ENCODE results near the gene UBE2E2.

UBE2E2 gene

DNA sequence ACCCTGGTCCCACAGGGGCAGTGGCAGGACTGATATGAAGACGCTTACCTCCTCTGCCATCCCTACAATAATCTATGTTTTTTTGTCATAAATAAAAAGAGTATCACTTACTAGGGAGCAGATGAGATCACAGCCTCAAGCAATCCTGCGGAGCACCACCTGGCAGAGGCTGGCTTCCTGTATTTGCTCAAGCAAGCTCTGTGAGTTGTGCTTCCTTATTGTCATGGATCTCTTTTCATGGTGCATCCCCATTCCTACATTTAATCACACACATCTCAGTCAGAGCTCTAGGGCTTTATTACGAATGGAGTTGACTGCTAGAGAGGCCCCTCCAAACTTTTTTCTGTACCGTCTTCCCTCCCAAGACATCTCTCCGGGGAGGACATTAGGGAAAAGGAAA lies 186.0 kb downstream of the UBE2E2 start:
- no peak for DNase-seq (ENCODE audit: low spot score)

DNA sequence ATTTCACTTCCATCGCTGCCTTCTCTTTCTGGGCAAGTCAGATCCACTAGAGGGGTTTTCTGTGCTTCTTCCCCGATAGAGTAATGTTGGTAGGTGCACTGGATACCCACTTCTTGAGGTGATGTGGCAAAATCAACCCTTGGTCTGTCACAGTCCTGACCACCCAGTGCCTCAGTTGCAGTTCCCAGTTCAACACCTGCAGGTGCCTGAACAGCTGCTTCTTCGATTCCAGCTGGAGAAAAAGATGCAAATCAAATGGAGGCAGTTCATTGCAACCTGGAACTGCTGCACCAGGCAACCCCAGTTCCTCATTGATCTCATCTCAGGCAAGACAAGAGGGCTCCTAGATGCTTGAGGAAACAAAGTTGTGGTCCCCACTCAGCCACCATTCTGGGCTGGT lies 186.6 kb downstream of the UBE2E2 start:
- DNase-seq (ENCODE audit: low spot score), result no peak

DNA sequence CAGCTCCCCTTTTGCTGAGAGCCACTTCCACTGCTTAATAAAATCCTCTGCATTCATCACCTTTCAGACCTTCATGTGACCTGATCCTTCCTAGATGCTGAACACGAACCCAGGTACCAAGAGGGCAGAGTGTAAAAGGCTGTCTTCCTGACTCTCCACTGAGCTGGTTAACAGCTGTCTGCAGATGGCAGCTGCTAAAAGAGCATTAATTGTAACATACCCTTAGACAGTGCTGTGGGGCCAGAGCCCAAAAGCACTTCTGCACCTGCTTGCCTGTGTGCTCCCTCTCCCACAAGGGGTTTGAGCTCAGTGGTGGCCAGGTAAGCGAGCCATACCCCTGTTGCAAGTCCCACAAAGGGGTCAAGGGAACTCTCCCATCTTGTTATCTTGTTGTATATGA lies 187.3 kb downstream of the UBE2E2 start:
- no peak for DNase-seq (ENCODE audit: low spot score)

DNA sequence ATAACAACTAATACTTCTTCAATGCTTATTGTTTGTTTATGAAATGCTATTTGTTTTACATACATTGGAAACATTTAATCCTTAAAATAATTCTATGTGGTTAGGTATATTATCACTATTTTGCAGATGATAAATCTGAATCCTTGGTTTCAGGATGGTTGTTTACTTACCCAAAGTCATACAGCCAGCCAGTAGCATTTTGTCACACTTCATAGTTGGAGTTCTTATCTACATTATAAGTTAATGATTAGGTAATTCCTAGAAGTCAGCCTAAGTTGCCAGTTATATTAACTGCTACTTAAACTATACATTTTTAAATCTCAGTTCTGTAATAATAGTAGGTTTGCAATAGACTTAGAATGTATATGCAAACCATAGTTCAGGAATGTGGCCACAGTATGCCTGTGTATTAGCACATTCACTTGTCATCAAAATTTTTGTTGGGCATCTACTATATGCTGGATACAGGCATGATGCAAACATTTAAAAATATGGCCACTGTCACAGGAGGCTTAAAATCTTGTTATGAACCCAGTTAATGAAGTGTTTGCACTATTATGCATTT lies 187.9 kb downstream of the UBE2E2 start:
- no peak for DNase-seq (ENCODE audit: low spot score)

DNA sequence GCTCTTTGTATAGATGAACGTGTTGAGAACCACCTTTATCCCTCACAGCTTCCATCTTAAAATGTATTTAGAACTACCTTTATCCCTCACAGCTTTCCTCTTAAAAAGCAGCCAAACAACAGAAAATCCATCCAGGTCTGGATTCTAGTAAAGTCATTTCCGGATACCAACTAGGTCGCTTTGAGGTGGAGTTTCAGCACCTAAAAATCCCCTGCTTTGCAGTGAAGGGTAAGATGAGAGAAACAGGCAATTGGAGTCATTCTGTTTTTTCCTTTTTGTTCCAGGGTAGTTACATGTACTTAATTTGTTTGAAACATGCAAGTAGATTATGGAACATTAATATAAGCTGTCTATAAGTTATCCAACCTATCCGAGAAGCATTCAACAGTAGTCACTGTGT lies 192.0 kb downstream of the UBE2E2 start:
- no peak for DNase-seq (ENCODE audit: low spot score)

DNA sequence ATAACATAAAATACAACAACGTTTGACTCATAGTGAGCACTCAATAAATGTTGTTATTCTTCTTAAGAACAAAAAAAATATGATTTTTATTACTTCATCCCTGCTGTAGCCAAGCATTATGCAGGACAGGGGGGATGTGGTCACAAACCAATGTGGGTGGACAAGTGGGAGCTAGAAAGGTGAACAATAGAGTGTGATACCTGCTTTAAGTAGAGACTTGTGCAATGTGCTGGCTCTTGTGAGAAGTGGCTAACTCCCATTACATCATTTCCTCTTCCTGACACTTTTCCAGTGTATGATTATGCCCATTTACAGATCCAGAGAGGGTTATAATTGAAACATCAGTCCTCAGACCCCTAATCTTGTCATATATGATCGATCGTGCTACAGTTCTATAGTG lies 193.6 kb downstream of the UBE2E2 start:
- DNase-seq (ENCODE audit: low spot score), result no peak

DNA sequence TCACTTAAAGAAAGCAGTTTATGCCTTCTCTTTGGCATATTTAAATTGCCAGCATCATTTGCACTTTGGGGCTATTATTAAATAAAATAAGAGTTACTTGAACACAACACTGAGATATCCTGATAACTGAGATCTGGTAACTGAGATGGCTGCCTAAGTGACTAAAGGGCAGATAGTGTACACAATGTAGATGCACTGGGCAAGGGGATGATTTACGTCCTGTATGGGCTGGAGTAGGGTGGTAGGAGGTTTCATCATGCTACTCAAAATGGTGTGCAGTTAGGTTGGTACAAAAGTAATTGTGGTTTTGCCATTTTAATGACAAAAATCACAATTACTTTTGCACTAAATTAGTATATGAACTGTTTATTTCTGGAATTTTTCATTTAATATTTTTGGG lies 196.1 kb downstream of the UBE2E2 start:
- no peak for DNase-seq (ENCODE audit: low spot score)

DNA sequence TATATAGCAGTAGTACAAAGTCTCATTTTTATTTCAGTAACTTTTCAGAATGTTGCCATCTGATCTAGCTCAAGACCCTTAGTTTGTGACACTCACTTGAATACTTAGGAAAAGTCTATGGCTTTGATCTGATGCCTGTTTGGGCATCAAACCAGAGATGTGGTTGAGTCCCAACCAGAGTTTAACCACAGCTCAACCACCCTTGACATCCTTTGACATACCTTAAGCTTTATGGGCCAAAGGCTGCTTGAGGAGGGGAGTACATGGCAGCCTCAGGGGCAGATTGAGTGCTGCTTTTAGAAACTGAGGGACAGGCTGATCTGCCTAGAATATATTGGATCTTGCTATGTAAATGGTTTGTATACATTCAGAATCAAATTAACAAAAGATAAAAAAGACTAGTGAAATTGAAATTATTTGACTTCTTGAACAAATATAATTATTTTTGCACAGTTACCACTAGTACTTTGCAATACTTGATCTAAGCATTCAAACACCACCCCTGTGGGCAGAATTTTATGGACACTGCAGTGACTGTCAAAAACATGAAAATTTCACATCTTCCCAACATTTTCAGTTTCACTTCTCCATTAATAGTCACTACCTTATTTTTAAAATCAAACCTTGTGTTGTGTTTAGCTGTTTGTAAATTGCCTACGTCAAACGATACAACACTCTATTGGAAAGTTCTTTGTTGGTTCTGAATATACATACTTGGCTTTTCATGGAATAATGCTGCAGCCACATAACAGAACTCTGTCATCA lies 199.8 kb downstream of the UBE2E2 start:
- no peak for DNase-seq (ENCODE audit: low spot score)

DNA sequence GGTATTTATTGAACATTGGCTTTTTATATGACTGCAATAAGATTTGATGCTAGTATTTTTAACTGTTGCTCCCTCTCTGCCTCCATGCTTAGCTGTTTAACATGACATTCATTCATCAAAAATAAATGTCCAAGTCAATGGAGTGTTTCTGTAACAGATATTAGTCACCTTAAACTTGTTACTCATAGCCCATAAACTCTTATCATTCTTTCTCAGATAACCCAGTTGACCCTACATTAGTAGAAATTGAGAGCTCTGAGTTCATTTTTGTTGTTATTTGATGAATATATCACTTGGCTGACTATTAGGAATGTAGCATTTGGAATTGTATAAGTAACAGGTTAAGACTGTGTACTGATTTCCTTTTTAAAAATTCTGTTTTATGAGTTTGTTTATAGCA lies 201.1 kb downstream of the UBE2E2 start:
- no peak for DNase-seq (ENCODE audit: low spot score)

DNA sequence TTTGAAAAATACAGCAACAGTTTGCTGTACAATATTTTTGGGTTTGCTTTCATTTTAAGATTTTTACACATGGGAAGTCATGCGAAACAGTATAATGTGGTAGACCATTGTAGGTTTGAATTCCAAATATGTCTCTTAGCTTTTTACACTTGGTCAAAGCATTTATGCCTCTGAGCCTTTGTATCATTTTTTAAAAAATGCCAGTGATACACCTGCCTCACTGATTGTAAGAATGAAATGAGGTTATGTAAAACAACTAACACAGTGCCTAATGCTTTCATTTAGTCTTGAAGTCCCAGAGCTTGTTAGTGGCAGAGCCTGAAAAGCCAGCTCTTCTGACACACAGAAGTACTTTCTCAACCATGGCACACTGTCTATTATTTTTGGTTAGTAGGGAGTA lies 202.0 kb downstream of the UBE2E2 start:
- no peak for DNase-seq (ENCODE audit: low spot score)

DNA sequence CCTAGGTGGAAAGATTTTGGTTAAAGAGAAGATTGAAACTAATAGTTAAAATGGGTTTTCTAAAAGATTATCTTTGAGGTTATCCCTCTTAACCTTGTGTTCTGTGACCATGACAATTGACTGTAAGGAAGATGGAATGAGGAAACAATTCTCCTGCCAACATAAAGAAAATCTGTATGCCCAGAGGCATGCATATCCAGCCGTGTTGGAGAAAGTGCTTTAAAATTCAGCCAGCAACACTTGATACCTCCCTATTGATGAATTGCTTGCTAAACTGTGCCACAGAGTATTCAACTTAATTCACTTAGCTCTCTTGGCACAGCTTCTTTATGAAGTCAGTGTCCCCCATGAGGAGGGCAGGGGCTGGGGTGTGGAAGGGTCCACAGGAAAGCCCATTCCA lies 203.5 kb downstream of the UBE2E2 start:
- no peak for DNase-seq (ENCODE audit: low spot score)

DNA sequence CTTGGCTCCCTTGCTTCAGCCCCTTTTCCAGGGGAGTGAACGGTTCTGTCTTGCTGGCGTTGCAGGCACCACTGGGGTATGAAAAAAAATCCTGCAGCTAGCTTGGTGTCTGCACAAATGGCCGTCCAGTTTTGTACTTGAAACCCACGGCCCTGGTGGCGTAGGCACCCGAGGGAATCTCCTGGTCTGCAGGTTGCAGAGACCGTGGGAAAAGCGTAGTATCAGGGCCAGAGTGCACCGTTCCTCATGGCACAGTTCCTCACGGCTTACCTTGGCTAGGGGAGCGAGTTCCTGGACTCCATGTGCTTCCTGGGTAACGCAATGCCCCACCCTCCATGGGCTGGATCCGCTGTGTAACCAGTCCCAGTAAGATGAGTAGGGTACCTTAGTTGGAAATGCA lies 214.9 kb downstream of the UBE2E2 start:
- no peak for DNase-seq (ENCODE audit: low spot score)

DNA sequence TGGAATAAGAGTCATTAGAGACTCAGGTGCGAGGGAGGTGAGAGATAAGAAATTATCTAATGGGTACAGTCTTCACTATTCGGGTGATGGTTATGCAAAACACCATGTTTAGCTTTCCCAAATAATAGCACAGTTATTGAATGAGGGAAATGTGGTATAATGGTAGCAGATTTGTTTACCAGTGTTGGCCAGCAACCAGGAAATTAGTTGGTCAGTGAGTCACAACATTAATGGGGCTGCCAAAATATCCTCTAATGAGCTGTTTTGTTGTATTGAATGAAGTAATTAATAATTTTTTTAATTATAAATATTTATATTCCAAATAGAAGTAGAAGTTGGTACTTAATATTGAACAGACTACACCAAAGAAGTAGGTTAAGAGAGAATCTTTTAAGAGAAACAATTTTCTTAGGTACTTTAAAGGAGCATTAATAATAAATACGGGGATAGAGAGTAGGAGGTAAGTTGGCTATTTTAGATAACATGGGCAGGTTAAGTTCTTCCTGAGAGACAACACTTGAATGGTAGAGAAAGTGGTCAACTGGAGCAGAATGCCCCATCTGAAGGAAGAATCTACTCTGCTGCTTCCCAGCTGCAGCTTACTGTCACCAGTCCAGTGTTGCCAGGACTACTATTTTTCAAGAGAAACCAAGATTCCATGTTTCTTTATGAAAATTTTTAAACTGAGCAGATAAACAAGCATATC lies 218.8 kb downstream of the UBE2E2 start:
- DNase-seq (ENCODE audit: low spot score), result no peak

DNA sequence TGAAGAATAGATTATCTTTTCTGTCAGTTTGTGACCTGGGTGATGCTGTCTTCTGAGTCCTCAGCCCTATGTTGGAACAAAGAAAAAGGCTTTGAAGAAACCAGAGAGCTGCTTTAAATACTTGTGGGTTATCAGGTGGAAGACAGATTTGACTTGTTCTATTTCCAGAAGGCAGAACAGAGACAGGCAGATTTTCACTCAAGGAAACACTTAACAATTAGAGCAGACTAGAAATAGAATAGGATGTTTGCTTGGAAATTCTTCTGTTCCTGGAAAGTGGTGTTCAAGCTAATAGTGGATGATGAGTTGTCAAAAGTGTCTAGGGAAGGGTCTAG lies 219.4 kb downstream of the UBE2E2 start:
- DNase-seq (ENCODE audit: low spot score), result no peak

DNA sequence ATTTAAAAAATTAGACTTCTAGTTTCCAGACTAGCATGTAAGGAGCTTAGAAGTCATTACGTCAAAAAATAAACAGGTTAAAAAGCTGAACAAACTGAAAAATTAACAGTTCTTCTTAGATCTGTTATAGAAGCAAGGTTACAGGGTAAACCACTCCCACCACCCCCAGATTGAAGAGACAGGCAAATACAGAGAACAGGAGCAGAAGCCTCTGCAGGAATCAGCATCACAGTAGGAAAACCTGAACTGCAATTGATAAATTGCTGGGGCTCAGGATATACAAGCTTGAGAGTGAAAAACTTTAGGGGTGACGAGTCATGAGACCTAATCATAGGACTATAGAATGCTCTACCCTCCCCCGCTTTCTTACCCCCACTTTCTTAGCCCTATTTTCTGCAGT lies 222.3 kb downstream of the UBE2E2 start:
- no peak for DNase-seq (ENCODE audit: low spot score)

DNA sequence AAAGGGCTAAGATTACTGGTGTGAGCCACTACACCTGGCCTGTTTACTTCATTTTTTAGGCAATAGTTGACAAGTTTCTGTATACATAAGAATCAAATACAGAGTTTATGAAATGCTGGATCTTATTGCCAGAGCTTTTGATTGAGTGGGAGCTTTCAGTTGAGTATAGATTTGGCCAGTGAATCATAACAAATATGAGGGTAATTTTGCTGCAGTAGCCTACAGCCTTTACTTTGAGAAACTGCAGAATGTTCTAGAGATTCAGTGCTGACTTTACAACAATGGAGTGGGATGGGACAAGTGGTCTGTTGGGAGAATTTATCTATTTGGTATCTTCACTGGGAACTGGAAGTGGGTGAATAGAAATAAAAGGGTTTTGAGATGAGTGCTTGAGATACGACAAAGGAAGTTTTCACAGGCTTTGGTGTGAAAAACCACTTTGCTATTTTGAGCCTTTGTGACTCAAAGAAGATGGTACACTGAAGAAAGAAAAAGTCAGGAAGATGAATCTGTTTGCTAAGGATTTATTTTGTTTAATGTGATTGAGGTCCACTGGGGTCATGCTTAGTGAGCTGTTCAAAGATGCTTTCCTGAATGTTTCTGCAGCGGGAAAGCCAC lies 227.8 kb downstream of the UBE2E2 start:
- DNase-seq (ENCODE audit: low spot score), result no peak

DNA sequence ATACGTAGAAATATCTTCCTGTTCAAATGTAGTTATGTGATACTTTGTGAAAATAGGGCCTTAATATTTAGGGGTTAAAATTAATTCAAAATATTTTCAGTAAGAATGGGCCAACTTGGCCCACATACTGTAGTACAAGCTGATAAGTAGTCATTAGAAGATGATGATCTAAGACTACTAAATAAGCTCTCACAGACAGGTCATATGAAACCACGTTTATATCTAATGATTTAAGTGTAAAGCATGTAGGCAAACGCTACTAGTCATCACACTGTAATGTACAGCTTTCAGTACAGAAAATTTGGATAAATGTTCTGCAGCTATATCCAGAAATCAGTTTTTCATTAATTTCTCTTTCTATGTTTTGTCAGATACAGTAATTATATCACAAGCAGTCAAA lies 228.6 kb downstream of the UBE2E2 start:
- DNase-seq (ENCODE audit: low spot score), result no peak

DNA sequence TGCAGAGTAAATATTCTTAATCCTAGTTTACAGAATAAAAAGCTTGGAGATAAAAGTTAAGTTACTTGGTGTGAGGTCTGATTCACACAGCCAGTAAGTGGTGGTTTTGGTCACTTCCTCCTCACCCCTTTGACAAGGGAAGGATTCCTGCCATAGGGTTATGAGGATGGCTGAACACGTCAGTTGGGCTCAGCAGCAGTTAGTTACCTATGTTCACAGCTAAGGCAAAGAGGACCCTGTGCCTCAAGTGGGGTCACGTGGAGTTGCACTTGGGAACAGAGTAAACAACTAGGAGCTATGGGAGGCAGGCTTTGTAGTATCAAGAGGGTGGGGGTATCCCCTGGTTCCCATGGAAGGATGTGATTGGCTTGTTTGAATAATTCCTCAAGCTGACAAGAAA lies 232.2 kb downstream of the UBE2E2 start:
- DNase-seq (ENCODE audit: low spot score), result no peak

DNA sequence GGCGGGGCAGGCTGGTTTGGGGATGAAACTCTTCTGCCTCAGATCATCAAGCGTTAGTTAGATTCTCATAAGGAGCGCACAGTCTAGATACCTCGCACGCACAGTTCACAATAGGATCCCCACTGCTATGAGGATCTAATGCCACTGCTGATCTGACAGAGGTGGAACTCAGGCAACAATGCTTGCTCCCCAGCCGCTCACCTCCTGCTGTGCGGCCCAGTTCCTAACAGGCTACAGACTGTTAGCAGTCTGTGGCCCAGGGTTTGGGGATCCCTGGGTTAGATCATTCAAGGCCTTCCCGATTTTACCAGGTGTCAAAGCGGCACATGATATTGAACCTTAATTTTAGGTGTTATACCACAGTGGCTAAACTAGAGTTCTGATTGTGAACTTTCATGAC lies 232.8 kb downstream of the UBE2E2 start:
- DNase-seq (ENCODE audit: low spot score), result no peak

DNA sequence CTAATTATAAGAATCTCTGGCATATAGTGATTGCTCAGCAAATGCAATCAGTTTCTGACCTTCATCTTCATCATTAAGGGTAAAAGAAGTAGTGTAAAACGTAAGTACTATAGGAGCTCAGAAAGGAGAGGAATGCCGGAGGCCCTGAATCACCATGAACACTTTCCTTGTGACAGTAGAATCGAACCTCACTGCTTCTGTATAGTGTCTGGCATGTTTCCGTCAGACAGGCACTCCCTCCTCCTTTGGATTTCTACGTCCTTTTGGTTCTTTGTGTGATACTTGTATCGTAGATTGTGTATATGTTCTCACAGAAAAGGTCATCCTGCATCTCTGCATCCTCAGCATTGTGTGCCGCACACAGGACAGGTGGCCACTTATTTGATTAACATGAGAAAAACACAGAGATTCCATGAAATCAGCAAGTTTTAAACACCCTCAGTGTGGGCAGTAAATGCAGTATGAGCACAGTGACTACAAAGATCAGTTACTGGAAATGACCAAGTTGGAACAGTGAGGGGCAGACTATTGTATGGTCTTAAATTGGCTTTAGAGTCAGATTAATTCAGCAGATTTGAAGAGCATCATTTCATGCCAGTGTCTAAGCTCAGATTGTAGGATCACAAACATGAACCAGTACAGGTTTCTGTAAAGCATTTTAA lies 234.5 kb downstream of the UBE2E2 start:
- no peak for DNase-seq (ENCODE audit: low spot score)

DNA sequence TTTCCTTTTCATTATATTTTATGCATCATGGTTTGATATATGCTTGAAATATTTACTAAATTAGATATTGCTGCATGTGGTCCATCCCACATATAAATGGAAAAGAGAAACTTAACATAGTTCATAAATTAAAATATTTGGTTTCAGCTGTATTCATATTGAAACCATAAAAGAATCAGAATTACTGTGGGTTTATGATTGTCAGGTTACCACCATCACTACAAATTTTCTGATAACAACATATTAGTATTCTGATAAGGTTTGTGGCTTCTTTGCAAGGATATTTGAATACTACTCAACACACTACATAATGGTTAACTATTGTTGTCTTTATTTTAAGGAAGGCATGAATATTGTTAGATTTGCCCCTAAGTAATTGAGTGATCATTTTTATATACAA lies 235.5 kb downstream of the UBE2E2 start:
- no peak for DNase-seq (ENCODE audit: low spot score)

DNA sequence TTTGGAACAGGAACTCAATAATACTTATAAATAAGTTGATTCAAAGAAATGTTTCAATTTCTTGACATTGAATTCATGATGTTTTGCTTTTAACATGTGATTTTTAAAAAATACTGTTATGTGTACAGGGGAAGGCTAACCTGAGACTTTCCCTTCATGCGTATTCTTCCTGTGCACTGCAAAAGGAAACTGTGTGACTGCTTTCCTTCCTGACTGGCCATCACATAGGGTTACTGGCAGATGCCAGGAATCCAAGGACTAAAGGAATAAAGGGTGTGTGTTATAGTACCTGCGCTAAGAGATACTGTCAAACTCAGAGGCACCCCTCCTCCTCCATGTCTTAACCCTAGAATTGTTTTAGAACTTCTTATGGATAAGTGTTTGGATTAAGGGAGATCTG lies 236.0 kb downstream of the UBE2E2 start:
- no peak for DNase-seq (ENCODE audit: low spot score)

All from CD4-positive, alpha-beta T cell treated with Interleukin-2 at 100 ng/mL for 4 hours (primary cell).